H9 (cell line): ENCODE measurements around the gene WFIKKN1. TPM values are rescaled to one million over a fixed set of nuclear protein-coding genes. Genes with fewer than 3 reads are reported as not detected.

Experiments used
- DNase-seq: peaks from one replicate; pipeline ENCODE4 v3.0.0-alpha.2; 2017
- H2AFZ ChIP-seq: one replicate; pipeline ENCODE4 v1.6.1; 2013; ENCODE audit warnings: mild to moderate bottlenecking, low read length, control low read depth, moderate library complexity
- H2AK5ac ChIP-seq: 2 replicates; pipeline ENCODE4 v1.6.1; 2013; ENCODE audit warnings: low read length, control low read depth, mixed read lengths; ENCODE audit not compliant: insufficient read length
- H2BK120ac ChIP-seq: one replicate; pipeline ENCODE4 v1.6.1; 2013; ENCODE audit warnings: low read depth, mild to moderate bottlenecking, low read length, control low read depth, inconsistent platforms; ENCODE audit not compliant: poor library complexity, severe bottlenecking
- H2BK12ac ChIP-seq: 2 replicates; pipeline ENCODE4 v1.6.1; 2013; ENCODE audit warnings: low read length, control low read depth, mixed read lengths, low read depth; ENCODE audit not compliant: insufficient read length
- H2BK15ac ChIP-seq: 2 replicates; pipeline ENCODE4 v1.6.1; 2013; ENCODE audit warnings: low read depth, low read length, control low read depth
- H2BK20ac ChIP-seq: one replicate; pipeline ENCODE4 v1.6.1; 2013; ENCODE audit warnings: low read depth, mild to moderate bottlenecking, low read length, control low read depth, inconsistent platforms; ENCODE audit not compliant: poor library complexity, severe bottlenecking
- H2BK5ac ChIP-seq: 2 replicates; pipeline ENCODE4 v1.6.1; 2013; ENCODE audit warnings: low read length, control low read depth, mixed read lengths; ENCODE audit not compliant: insufficient read length
- H3K14ac ChIP-seq: 2 replicates; pipeline ENCODE4 v1.6.1; 2013; ENCODE audit warnings: low read length, control low read depth; ENCODE audit not compliant: insufficient read depth
- H3K18ac ChIP-seq: 2 replicates; pipeline ENCODE4 v1.6.1; 2013; ENCODE audit warnings: low read depth, mild to moderate bottlenecking, mixed read lengths, low read length, control low read depth; ENCODE audit not compliant: insufficient read length
- H3K23ac ChIP-seq: 2 replicates; pipeline ENCODE4 v1.6.1; 2013; ENCODE audit warnings: low read length, control low read depth, mixed read lengths, low read depth; ENCODE audit not compliant: insufficient read length
- H3K23me2 ChIP-seq: 2 replicates; pipeline ENCODE4 v1.6.1; 2013; ENCODE audit warnings: low read depth, mild to moderate bottlenecking, mixed read lengths, low read length, control low read depth; ENCODE audit not compliant: insufficient read length, poor library complexity, severe bottlenecking
- H3K27ac ChIP-seq: 2 replicates; pipeline ENCODE4 v1.5.1; 2013; ENCODE audit warnings: low read length, control low read depth, mixed read lengths, low read depth; ENCODE audit not compliant: insufficient read length
- H3K27me3 ChIP-seq: 2 replicates; pipeline ENCODE4 v1.6.1; 2013; ENCODE audit warnings: low read length, control low read depth, inconsistent platforms; ENCODE audit not compliant: insufficient read depth
- H3K4ac ChIP-seq: 2 replicates; pipeline ENCODE4 v1.6.1; 2013; ENCODE audit warnings: low read depth, mild to moderate bottlenecking, control low read depth, inconsistent platforms, low read length, moderate library complexity
- H3K4me1 ChIP-seq: 2 replicates; pipeline ENCODE4 v1.6.1; 2013; ENCODE audit warnings: low read length, control low read depth, inconsistent platforms; ENCODE audit not compliant: insufficient read depth
- H3K4me2 ChIP-seq: 2 replicates; pipeline ENCODE4 v1.6.1; 2013; ENCODE audit warnings: low read length, control low read depth, mixed read lengths; ENCODE audit not compliant: insufficient read length, insufficient read depth
- H3K56ac ChIP-seq: 2 replicates; pipeline ENCODE4 v1.6.1; 2013; ENCODE audit warnings: low read depth, mild to moderate bottlenecking, mixed read lengths, low read length, control low read depth; ENCODE audit not compliant: insufficient read length
- H3K79me1 ChIP-seq: 2 replicates; pipeline ENCODE4 v1.6.1; 2013; ENCODE audit warnings: low read depth, mild to moderate bottlenecking, moderate library complexity, low read length, control low read depth, inconsistent platforms; ENCODE audit not compliant: insufficient read depth, poor library complexity, severe bottlenecking
- H3K79me2 ChIP-seq: 2 replicates; pipeline ENCODE4 v1.6.1; 2013; ENCODE audit warnings: low read length, control low read depth, inconsistent platforms; ENCODE audit not compliant: insufficient read depth
- H3K9ac ChIP-seq: 2 replicates; pipeline ENCODE4 v1.6.1; 2013; ENCODE audit warnings: low read length, control low read depth, mixed read lengths; ENCODE audit not compliant: insufficient read length; ENCODE audit errors: extremely low read depth
- H3K9me3 ChIP-seq: one replicate; pipeline ENCODE4 v1.6.1; 2013; ENCODE audit warnings: low read depth, low read length, inconsistent platforms; ENCODE audit not compliant: control insufficient read depth
- H3T11ph ChIP-seq: one replicate; pipeline ENCODE4 v1.6.1; 2013; ENCODE audit warnings: mild to moderate bottlenecking, low read length, control low read depth, inconsistent platforms
- H4K20me1 ChIP-seq: one replicate; pipeline ENCODE4 v1.6.1; 2013; ENCODE audit not compliant: control insufficient read depth, insufficient read length, insufficient read depth
- H4K5ac ChIP-seq: 2 replicates; pipeline ENCODE4 v1.6.1; 2013; ENCODE audit warnings: low read depth, mild to moderate bottlenecking, mixed read lengths, low read length, control low read depth; ENCODE audit not compliant: insufficient read length
- H4K8ac ChIP-seq: replicated peaks from 2 replicates; pipeline ENCODE4 v1.6.1; 2013; ENCODE audit warnings: low read length, control low read depth, mixed read lengths, low read depth; ENCODE audit not compliant: insufficient read length
- H4K91ac ChIP-seq: 2 replicates; pipeline ENCODE4 v1.6.1; 2013; ENCODE audit warnings: low read depth, mild to moderate bottlenecking, moderate library complexity, mixed read lengths, low read length, control low read depth; ENCODE audit not compliant: insufficient read length
- H3K27ac Mint-ChIP-seq, 3 experiments: 2 replicates in 2 of 3; 3 replicates in 1 of 3; pipeline ENCODE4 v1.8.0; 2020 to 2021; ENCODE audit warnings: mixed read lengths in 3 of 3, mild to moderate bottlenecking in 1 of 3, moderate library complexity in 1 of 3
- H3K27me3 Mint-ChIP-seq: 2 replicates; pipeline ENCODE4 v1.8.0; 2021; ENCODE audit warnings: low read depth, mild to moderate bottlenecking, moderate library complexity, mixed read lengths
- H3K36me3 Mint-ChIP-seq, 3 experiments: 2 replicates in 2 of 3; 3 replicates in 1 of 3; pipeline ENCODE4 v1.8.0; 2020 to 2021; ENCODE audit warnings: low read depth in 3 of 3, mixed read lengths in 3 of 3; ENCODE audit not compliant: insufficient read depth in 1 of 3
- H3K4me1 Mint-ChIP-seq, 2 experiments: 2 replicates each; pipeline ENCODE4 v1.8.0; 2020; ENCODE audit warnings: mixed read lengths in 2 of 2
- H3K4me3 Mint-ChIP-seq, 2 experiments: 2 replicates in 1 of 2; 3 replicates in 1 of 2; pipeline ENCODE4 v1.8.0; 2020 to 2021; ENCODE audit warnings: mild to moderate bottlenecking in 2 of 2, mixed read lengths in 2 of 2, moderate library complexity in 1 of 2
- H3K9me3 Mint-ChIP-seq, 2 experiments: 2 replicates in 1 of 2; 3 replicates in 1 of 2; pipeline ENCODE4 v1.8.0; 2020; ENCODE audit warnings: mild to moderate bottlenecking in 2 of 2, mixed read lengths in 2 of 2, moderate library complexity in 1 of 2
- CTCF ChIP-seq: fragments of 200-600 bp; sonication (generic); conservative IDR thresholded peaks from 3 replicates; pipeline ENCODE4 v1.8.0; 2021; ENCODE audit warnings: antibody characterized with exemption, mild to moderate bottlenecking
- WGBS: extraction: QIAGEN DNeasy Blood & Tissue Kit; methylation state at CpG from one replicate; pipeline ENCODE4 v1.1.7; 2013; ENCODE audit warnings: missing lambda C conversion rate, low lambda C conversion rate, mixed read lengths; ENCODE audit not compliant: insufficient read length; ENCODE audit errors: extremely low coverage; 5-methylcytosine and 5-hydroxymethylcytosine counted together
- total RNA-seq: library from RNA; stranded (reverse); gene quantifications from 2 replicates; pipeline ENCODE4 v1.2.1, GENCODE V29; 2021

WFIKKN1 gene
- total RNA-seq, 1 experiment from 2014 or later: 8.3 TPM

GRCh38 chr16:681746-682427 is 51.1 kb downstream of the WFIKKN1 start:
- Histone ChIP-seq H2AK5ac (no peak overlapping the region), H2AFZ (no peak overlapping the region), H3K56ac (no peak overlapping the region), H2BK20ac (no peak overlapping the region), H3K9me3 (no peaks in the 10 kb centered on the region), H3K4me2 (peak overlapping the region; percentile 71), H3K23ac (no peak overlapping the region), H3K27me3 (no peaks in the 10 kb centered on the region), H2BK12ac (no peak overlapping the region), H4K5ac (no peak overlapping the region), H3K79me1 (no peaks in the 10 kb centered on the region), H4K8ac (no peak overlapping the region), H3K18ac (no peak overlapping the region), H3K14ac (no peak overlapping the region), H3K79me2 (peaks cover 2% of the 10 kb centered on the region; the same call in 1 of the 2 replicates), H4K91ac (no peak overlapping the region), H3T11ph (no peak overlapping the region), H3K27ac (no peak overlapping the region), H2BK5ac (no peak overlapping the region), H2BK15ac (no peak overlapping the region), H3K4me1 (no peaks in the 10 kb centered on the region), H3K23me2 (peaks cover 11% of the 10 kb centered on the region), H2BK120ac (no peak overlapping the region), H4K20me1 (no peaks in the 10 kb centered on the region), H3K4ac (no peak overlapping the region), H3K9ac (no peak overlapping the region)
- DNase-seq: no peak
- H3K9me3 Mint-ChIP-seq: no peaks in the 10 kb centered on the region
- WGBS: no CpG with 5 or more reads among the region's 28 CpGs
- H3K36me3 Mint-ChIP-seq: peaks cover 14 to 37% (median 36%) of the 10 kb centered on the region in 3 experiments; a peak in 6 of 7 replicates
- H3K27ac Mint-ChIP-seq: 0 out of 7 replicates have a peak overlapping the region, but pooled peaks of 1 of the 3 experiments have one; percentile 66
- peaks cover 14 to 32% of the 10 kb centered on the region in 2 experiments for H3K4me1 Mint-ChIP-seq
- TF ChIP-seq CTCF: no peak
- peak overlapping the region; percentile 81 to 86 for H3K4me3 Mint-ChIP-seq
- H3K27me3 Mint-ChIP-seq: no peaks in the 10 kb centered on the region; the same call in 1 of the 2 replicates
